Common myeloid progenitor, CD34-positive (primary cell): ENCODE results near the gene NIT1.

ENCODE experiments used
- CTCF ChIA-PET: fragments of 350-600 bp; sonication (Branson Sonifier 250); formaldehyde crosslinking; loops from one replicate; lab custom pipeline; 2021; ENCODE audit warnings: antibody characterized with exemption; lab: Charles Lee
- POLR2A ChIA-PET: fragments of 350-600 bp; sonication (Branson Sonifier 250); formaldehyde crosslinking; loops from one replicate; lab custom pipeline; 2021; ENCODE audit warnings: antibody characterized with exemption; lab: Charles Lee
- DNase-seq, 3 donors: peaks; one replicate each; pipeline versions ENCODE4 v3.0.0 to v3.0.0-alpha.2; 2013
- H3K27ac ChIP-seq, 2 experiments: 1 replicate in 1 of 2; 2 replicates in 1 of 2; pipeline ENCODE4 v1.7.0; 2013; ENCODE audit warnings: inconsistent platforms in 2 of 2, low read length in 2 of 2, mild to moderate bottlenecking in 2 of 2, low read depth in 1 of 2, moderate library complexity in 1 of 2; ENCODE audit not compliant: severe bottlenecking in 2 of 2, insufficient read depth in 1 of 2, poor library complexity in 1 of 2
- H3K27me3 ChIP-seq, 5 experiments: replicated peaks in 2 of 5; 1 replicate in 3 of 5; 2 replicates in 2 of 5; pipeline versions ENCODE4 v1.6.1 to v1.7.0; 2013; ENCODE audit warnings: low read length in 4 of 5, mild to moderate bottlenecking in 2 of 5, moderate library complexity in 2 of 5, inconsistent platforms in 1 of 5; ENCODE audit not compliant: insufficient read depth in 5 of 5, control insufficient read depth in 4 of 5
- H3K36me3 ChIP-seq, 4 experiments: 1 replicate in 2 of 4; 2 replicates in 2 of 4; pipeline versions ENCODE4 v1.6.1 to v1.7.0; 2013; ENCODE audit warnings: low read length in 3 of 4, control low read depth in 1 of 4, mild to moderate bottlenecking in 1 of 4; ENCODE audit not compliant: control insufficient read depth in 4 of 4, insufficient read depth in 4 of 4
- H3K4me1 ChIP-seq, 4 experiments: 1 replicate in 3 of 4; 2 replicates in 1 of 4; pipeline versions ENCODE4 v1.6.1 to v1.7.1; 2013; ENCODE audit warnings: low read length in 3 of 4, mild to moderate bottlenecking in 3 of 4, control low read depth in 1 of 4, inconsistent platforms in 1 of 4, moderate library complexity in 1 of 4; ENCODE audit not compliant: control insufficient read depth in 4 of 4, insufficient read depth in 4 of 4; ENCODE audit errors: control extremely low read depth in 1 of 4
- H3K4me3 ChIP-seq, 7 experiments: 1 replicate in 4 of 7; 2 replicates in 3 of 7; pipeline versions ENCODE4 v1.5.1 to v1.7.0; 2013; ENCODE audit warnings: mild to moderate bottlenecking in 7 of 7, low read length in 6 of 7, moderate library complexity in 6 of 7, inconsistent platforms in 2 of 7, low read depth in 2 of 7, control low read depth in 1 of 7; ENCODE audit not compliant: insufficient read depth in 4 of 7, control insufficient read depth in 1 of 7; ENCODE audit errors: extremely low read depth in 1 of 7
- H3K9me3 ChIP-seq, 5 experiments: 1 replicate in 4 of 5; 2 replicates in 1 of 5; pipeline versions ENCODE4 v1.6.1 to v1.7.1; 2013; ENCODE audit warnings: low read length in 4 of 5, mild to moderate bottlenecking in 2 of 5, inconsistent platforms in 1 of 5, low read depth in 1 of 5, moderate library complexity in 1 of 5; ENCODE audit not compliant: control insufficient read depth in 4 of 5, insufficient read depth in 2 of 5; ENCODE audit errors: control extremely low read depth in 1 of 5
- WGBS: methylation state at CpG from one replicate; pipeline ENCODE4 v1.1.5; 2013; ENCODE audit not compliant: insufficient coverage; 5-methylcytosine and 5-hydroxymethylcytosine counted together

NIT1 gene

DNA sequence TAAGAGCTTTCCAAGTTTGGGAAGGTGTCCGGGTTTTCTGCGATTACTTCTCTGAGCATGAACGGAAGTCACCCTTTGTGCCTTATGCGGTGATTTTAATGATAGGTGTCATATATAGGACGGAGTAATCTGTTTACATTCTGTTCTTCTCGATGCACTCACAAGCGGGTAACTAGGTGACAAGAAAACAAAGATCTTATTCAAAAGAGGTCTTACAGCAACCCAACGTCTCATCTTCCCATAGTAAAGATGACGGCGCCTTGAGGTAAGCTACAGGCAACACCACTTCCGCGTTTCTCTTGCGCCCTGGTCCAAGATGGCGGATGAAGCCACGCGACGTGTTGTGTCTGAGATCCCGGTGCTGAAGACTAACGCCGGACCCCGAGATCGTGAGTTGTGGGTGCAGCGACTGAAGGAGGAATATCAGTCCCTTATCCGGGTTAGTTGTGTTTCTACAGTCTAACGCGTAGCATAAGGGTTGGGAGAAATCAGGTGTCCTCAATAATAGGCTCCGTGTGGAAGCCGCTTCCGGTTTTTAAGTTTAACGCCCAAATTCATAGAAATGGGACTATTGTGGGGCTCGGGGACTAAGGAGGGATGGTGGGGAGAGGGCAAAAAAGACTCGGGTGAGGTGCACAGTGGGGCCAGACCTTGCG lies 35.9 kb downstream of the NIT1 start, which contains the start of gene UFC1:
TSS of gene UFC1 (plus strand) at position 297 of the 656 bp plus-strand sequence. CDS start at position 317, 20 bp downstream.
- CTCF ChIA-PET, result interaction anchor here (0.6 to 5.5 kb wide), 7 partner anchors 11 to 111 kb away, joined by 3 to 29 read pairs (median 4); partner anchors contain the start of genes DEDD and PPOX
- H3K9me3 ChIP-seq, result no peaks in the 10 kb centered on the region
- peak within 1 kb of the TSS; percentile 98 for H3K27ac ChIP-seq
- POLR2A ChIA-PET, result interaction anchor here (0.8 to 1.4 kb wide), 2 partner anchors 12 to 56 kb away, joined by 5 to 6 read pairs; partner anchors contain the start of gene PPOX
- 0% methylated on average over 26 of the region's 33 CpGs for WGBS
- H3K27me3 ChIP-seq, result no peaks in the 10 kb centered on the region
- peaks cover 2 to 18% (median 17%) of the 10 kb centered on the region in 4 experiments for H3K4me1 ChIP-seq
- DNase-seq, result peak; percentile 94 to 97 (median 95)
- H3K4me3 ChIP-seq, result peak within 1 kb of the TSS; percentile 63 to 99 (median 96)
- peaks cover 8 to 19% (median 13%) of the 10 kb centered on the region in 4 experiments for H3K36me3 ChIP-seq

DNA sequence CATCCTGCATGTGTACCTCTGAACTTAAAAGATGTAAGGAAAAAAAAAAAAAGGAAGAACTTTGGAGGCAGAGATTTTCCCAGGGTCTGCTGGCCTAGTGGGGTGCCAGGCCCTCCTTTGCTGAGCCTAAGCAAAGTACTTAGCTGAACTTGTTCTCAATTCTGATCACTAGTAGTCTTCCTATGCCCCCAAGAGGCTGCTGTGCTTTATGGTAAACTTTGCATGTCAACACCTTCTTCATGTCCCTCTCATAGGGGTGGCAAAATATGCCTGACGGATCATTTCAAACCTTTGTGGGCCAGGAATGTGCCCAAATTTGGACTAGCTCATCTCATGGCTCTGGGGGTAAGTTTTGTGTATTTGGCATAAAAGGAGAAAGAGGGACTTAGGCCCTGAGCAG lies 40.0 kb downstream of the NIT1 start:
- peak in 1 of 3 donors; percentile 17 for DNase-seq
- ChIA-PET POLR2A (no interaction called here), CTCF (interaction anchor here (0.6 to 3.2 kb wide), 15 partner anchors 9 to 224 kb away, joined by 3 to 14 read pairs (median 5); partner anchors contain the start of genes ARHGAP30, B4GALT3, KLHDC9 and NIT1)
- no peaks in the 10 kb centered on the region for H3K9me3 ChIP-seq
- peaks cover 8 to 45% (median 17%) of the 10 kb centered on the region in 4 experiments for H3K36me3 ChIP-seq
- peaks cover 2 to 37% (median 32%) of the 10 kb centered on the region in 4 experiments for H3K4me1 ChIP-seq
- no peak overlapping the region for H3K4me3 ChIP-seq
- 100% methylated on average over 1 of the region's 1 CpG for WGBS
- no peak overlapping the region for H3K27ac ChIP-seq
- no peaks in the 10 kb centered on the region for H3K27me3 ChIP-seq

DNA sequence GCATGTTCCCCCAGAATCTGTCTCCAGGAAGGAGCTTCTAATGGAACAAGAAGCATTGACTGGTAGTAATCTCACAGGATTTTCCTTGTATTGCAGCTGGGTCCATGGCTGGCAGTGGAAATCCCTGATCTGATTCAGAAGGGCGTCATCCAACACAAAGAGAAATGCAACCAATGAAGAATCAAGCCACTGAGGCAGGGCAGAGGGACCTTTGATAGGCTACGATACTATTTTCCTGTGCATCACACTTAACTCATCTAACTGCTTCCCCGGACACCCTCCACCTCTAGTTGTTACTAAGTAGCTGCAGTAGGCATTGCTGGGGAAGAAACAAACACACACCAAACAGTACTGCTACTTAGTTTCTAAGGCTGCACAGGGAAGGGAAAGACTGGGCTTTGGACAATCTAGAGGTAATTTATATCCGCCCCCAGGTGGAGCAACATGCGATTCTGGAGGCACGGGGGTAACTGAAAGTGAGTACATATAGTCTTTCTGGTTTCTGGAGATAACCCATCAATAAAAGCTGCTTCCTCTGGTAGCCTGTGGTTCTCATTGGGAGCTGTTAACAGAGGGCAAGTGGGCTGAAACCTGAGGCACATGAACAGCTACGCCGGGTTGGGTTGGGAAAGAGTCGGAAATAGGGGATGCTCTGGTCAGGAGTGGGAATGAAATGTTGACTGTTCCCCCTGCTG lies 40.6 kb downstream of the NIT1 start:
- peaks cover 2 to 34% (median 29%) of the 10 kb centered on the region in 4 experiments for H3K4me1 ChIP-seq
- no peaks in the 10 kb centered on the region for H3K27me3 ChIP-seq
- peak overlapping the region; percentile 84 to 90 for H3K27ac ChIP-seq
- H3K4me3 ChIP-seq, result peak overlapping the region in 5 of 7 experiments; percentile 81 to 95 (median 89)
- peaks cover 8 to 50% (median 21%) of the 10 kb centered on the region in 4 experiments for H3K36me3 ChIP-seq
- POLR2A ChIA-PET, result interaction anchor here (0.6 kb wide), 1 partner anchor 64 kb away, joined by 3 read pairs; no protein-coding TSS in a partner anchor
- H3K9me3 ChIP-seq, result no peaks in the 10 kb centered on the region
- DNase-seq, result peak in 2 of 3 donors; percentile 55 to 66
- CTCF ChIA-PET, result interaction anchor here (0.6 to 3.2 kb wide), 15 partner anchors 8 to 224 kb away, joined by 3 to 14 read pairs (median 5); partner anchors contain the start of genes ARHGAP30, B4GALT3, KLHDC9 and NIT1
- WGBS, result 53% methylated on average over 8 of the region's 9 CpGs

GRCh38 chr1:161159087-161159912 lies 41.4 kb downstream of the NIT1 start, which contains the start of gene USP21:
TSS of gene USP21 (plus strand) at chr1:161159500. CDS start at chr1:161160641, 1,141 bp downstream.
- Histone ChIP-seq H3K36me3 (peaks cover 8 to 57% (median 27%) of the 10 kb centered on the region in 4 experiments), H3K27ac (peak within 1 kb of the TSS; percentile 84 to 90), H3K4me3 (peak within 1 kb of the TSS; percentile 59 to 95 (median 87)), H3K27me3 (no peaks in the 10 kb centered on the region), H3K9me3 (no peaks in the 10 kb centered on the region), H3K4me1 (peaks cover 2 to 34% (median 28%) of the 10 kb centered on the region in 4 experiments)
- peak; percentile 87 to 93 (median 92) for DNase-seq
- ChIA-PET CTCF (interaction anchor here (0.7 to 3.2 kb wide), 8 partner anchors 7 to 61 kb away, joined by 3 to 14 read pairs (median 6); partner anchors contain the start of genes B4GALT3, KLHDC9, NIT1 and PFDN2), POLR2A (no interaction called here)
- WGBS, result 4% methylated on average over 53 of the region's 60 CpGs

DNA sequence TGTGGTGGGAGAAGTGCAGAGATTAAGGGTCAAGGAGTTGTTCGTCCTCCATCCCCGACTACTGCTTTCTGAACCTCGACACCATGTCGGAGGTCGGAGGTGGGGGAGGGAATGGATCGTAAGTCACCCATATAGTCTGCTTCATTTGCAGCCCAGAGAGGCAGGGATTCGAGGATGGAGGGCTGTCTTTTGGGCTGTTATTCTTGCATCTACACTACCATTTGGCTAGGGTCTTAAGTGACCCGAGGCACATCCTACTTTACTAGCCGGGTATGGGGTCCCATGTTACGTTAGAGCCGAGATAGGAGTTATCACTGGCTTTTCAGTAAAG lies 42.0 kb downstream of the NIT1 start:
- Histone ChIP-seq H3K27me3 (no peaks in the 10 kb centered on the region), H3K4me3 (peak overlapping the region; percentile 59 to 95 (median 87)), H3K36me3 (peaks cover 8 to 62% (median 32%) of the 10 kb centered on the region in 4 experiments), H3K9me3 (no peaks in the 10 kb centered on the region), H3K27ac (peak overlapping the region; percentile 84 to 90), H3K4me1 (peaks cover 2 to 30% (median 24%) of the 10 kb centered on the region in 4 experiments)
- CTCF ChIA-PET, result no interaction called here
- POLR2A ChIA-PET, result no interaction called here
- 2% methylated on average over 9 of the region's 11 CpGs for WGBS
- peak in 1 of 3 donors; percentile 27 for DNase-seq

GRCh38 chr1:161160671-161161145 lies 42.8 kb downstream of the NIT1 start:
- H3K36me3 ChIP-seq, result peaks cover 8 to 66% (median 33%) of the 10 kb centered on the region in 4 experiments
- WGBS, result 98% methylated on average over 22 of the region's 22 CpGs
- no peak overlapping the region for H3K4me3 ChIP-seq
- POLR2A ChIA-PET, result no interaction called here
- H3K27ac ChIP-seq, result peak overlapping the region in 1 of 2 experiments; percentile 90
- no peak for DNase-seq
- CTCF ChIA-PET, result no interaction called here
- H3K27me3 ChIP-seq, result no peaks in the 10 kb centered on the region
- no peaks in the 10 kb centered on the region for H3K9me3 ChIP-seq
- peaks cover 0 to 33% (median 27%) of the 10 kb centered on the region in 4 experiments for H3K4me1 ChIP-seq
